IMR-90 (cell line): ENCODE results near the gene IFNG-AS1. TPM values are rescaled to one million over a fixed set of nuclear protein-coding genes. Genes with fewer than 3 reads are reported as not detected.

Experiments
- ATAC-seq: fragments of 200-7000 bp; cut with Tn5 transposase; 2 replicates; pipeline ENCODE4 v1.9.1; 2020; ENCODE audit warnings: low read depth, mild to moderate bottlenecking, moderate library complexity
- BruUV-seq: library from RNA; stranded (reverse); fragments of 400-500 nt; replicated peaks from 2 replicates; lab custom pipeline; 2021; lab: Mats Ljungman, UMichigan
- CTCF ChIA-PET: fragments of 300-600 bp; formaldehyde crosslinking; extraction: SDS; loops from one replicate; lab custom pipeline; 2021; ENCODE audit warnings: antibody characterized with exemption; lab: Yijun Ruan, JAX
- POLR2A ChIA-PET: fragments of 300-600 bp; sonication (Branson Sonifier 250); formaldehyde crosslinking; loops from one replicate; lab custom pipeline; 2022; ENCODE audit warnings: antibody characterized with exemption; ENCODE audit not compliant: unreplicated experiment; lab: Charles Lee
- DNase-seq: peaks from one replicate; pipeline ENCODE4 v3.0.0; 2013
- H2AFZ ChIP-seq: replicated peaks from 2 replicates; pipeline ENCODE3; 2013; ENCODE audit warnings: low read length, mild to moderate bottlenecking; ENCODE audit not compliant: poor library complexity
- H2AK5ac ChIP-seq: 2 replicates; pipeline ENCODE4 v1.6.1; 2013; ENCODE audit warnings: low read depth, low read length, inconsistent platforms
- H2AK9ac ChIP-seq: replicated peaks from 2 replicates; pipeline ENCODE3; 2013; ENCODE audit warnings: mild to moderate bottlenecking, low read depth, low read length, moderate library complexity; ENCODE audit not compliant: poor library complexity
- H2BK120ac ChIP-seq: 2 replicates; pipeline ENCODE4 v1.6.1; 2013; ENCODE audit warnings: low read depth, low read length, inconsistent platforms
- H2BK15ac ChIP-seq: 3 replicates; pipeline ENCODE4 v1.6.1; 2013; ENCODE audit warnings: low read depth, low read length, inconsistent platforms
- H2BK20ac ChIP-seq: 2 replicates; pipeline ENCODE4 v1.6.1; 2013; ENCODE audit warnings: low read depth, mild to moderate bottlenecking, inconsistent platforms, low read length, moderate library complexity
- H2BK5ac ChIP-seq: 2 replicates; pipeline ENCODE4 v1.6.1; 2013; ENCODE audit warnings: mild to moderate bottlenecking, low read depth, low read length, inconsistent platforms; ENCODE audit not compliant: poor library complexity, severe bottlenecking
- H3K14ac ChIP-seq: replicated peaks from 2 replicates; pipeline ENCODE4 v1.6.1; 2013; ENCODE audit warnings: low read depth, low read length, inconsistent platforms
- H3K18ac ChIP-seq: 2 replicates; pipeline ENCODE4 v1.6.1; 2013; ENCODE audit warnings: low read depth, low read length, control low read depth
- H3K23ac ChIP-seq: 2 replicates; pipeline ENCODE4 v1.6.1; 2013; ENCODE audit warnings: low read depth, low read length, inconsistent platforms
- H3K27ac ChIP-seq: 2 replicates; pipeline ENCODE4 v1.5.1; 2013; ENCODE audit warnings: mild to moderate bottlenecking, control low read depth, low read length; ENCODE audit not compliant: insufficient read depth
- H3K27me3 ChIP-seq: 2 replicates; pipeline ENCODE4 v1.6.1; 2013; ENCODE audit warnings: low read length; ENCODE audit not compliant: control insufficient read depth, insufficient read depth
- H3K36me3 ChIP-seq: 2 replicates; pipeline ENCODE4 v1.6.1; 2013; ENCODE audit warnings: low read length, mixed read lengths; ENCODE audit not compliant: control insufficient read depth, insufficient read depth
- H3K4ac ChIP-seq: 2 replicates; pipeline ENCODE4 v1.6.1; 2013; ENCODE audit warnings: low read depth, low read length, inconsistent platforms
- H3K4me1 ChIP-seq: 2 replicates; pipeline ENCODE4 v1.6.1; 2013; ENCODE audit warnings: low read length, mixed read lengths; ENCODE audit not compliant: control insufficient read depth, insufficient read depth
- H3K4me2 ChIP-seq: 2 replicates; pipeline ENCODE4 v1.6.1; 2013; ENCODE audit warnings: low read depth, mild to moderate bottlenecking, control low read depth, low read length, moderate library complexity
- H3K4me3 ChIP-seq: 2 replicates; pipeline ENCODE4 v1.5.1; 2013; ENCODE audit warnings: low read depth, mild to moderate bottlenecking, control low read depth, low read length, moderate library complexity; ENCODE audit not compliant: insufficient read depth
- H3K56ac ChIP-seq: 2 replicates; pipeline ENCODE4 v1.6.1; 2013; ENCODE audit warnings: low read length, inconsistent platforms; ENCODE audit not compliant: insufficient read depth; ENCODE audit errors: extremely low read depth
- H3K79me1 ChIP-seq, 2 experiments: 2 replicates each; pipeline ENCODE4 v1.6.1; 2013; ENCODE audit warnings: low read length in 2 of 2, inconsistent platforms in 1 of 2, low read depth in 1 of 2
- H3K9ac ChIP-seq: 2 replicates; pipeline ENCODE4 v1.6.1; 2013; ENCODE audit warnings: low read depth, low read length, control low read depth
- H3K9me1 ChIP-seq: 2 replicates; pipeline ENCODE4 v1.6.1; 2013; ENCODE audit warnings: low read length, inconsistent platforms; ENCODE audit not compliant: insufficient read depth
- H3K9me3 ChIP-seq: 2 replicates; pipeline ENCODE4 v1.6.1; 2013; ENCODE audit warnings: low read length; ENCODE audit not compliant: control insufficient read depth, insufficient read depth
- H4K20me1 ChIP-seq: 2 replicates; pipeline ENCODE4 v1.6.1; 2013; ENCODE audit warnings: low read length, inconsistent platforms; ENCODE audit not compliant: insufficient read depth
- H4K5ac ChIP-seq: 2 replicates; pipeline ENCODE4 v1.6.1; 2013; ENCODE audit warnings: mild to moderate bottlenecking, low read depth, low read length, control low read depth
- H4K8ac ChIP-seq, 2 experiments: 2 replicates each; pipeline ENCODE4 v1.6.1; 2013; ENCODE audit warnings: low read depth in 2 of 2, low read length in 2 of 2, control low read depth in 1 of 2, inconsistent platforms in 1 of 2
- H4K91ac ChIP-seq: 2 replicates; pipeline ENCODE4 v1.6.1; 2013; ENCODE audit warnings: low read depth, low read length, inconsistent platforms; ENCODE audit not compliant: insufficient read depth
- BHLHE40 ChIP-seq: fragments of 150-350 bp; IDR thresholded peaks from 2 replicates; pipeline ENCODE4 v1.6.1; 2016; ENCODE audit warnings: mild to moderate bottlenecking, low read depth, low read length
- CEBPB ChIP-seq: IDR thresholded peaks from 2 replicates; pipeline ENCODE4 v1.6.1; 2012; ENCODE audit warnings: low read depth, low read length, improper control_type of control experiment
- CHD1 ChIP-seq: IDR thresholded peaks from 2 replicates; pipeline ENCODE4 v1.6.1; 2012; ENCODE audit warnings: low read depth, low read length, improper control_type of control experiment
- ELK1 ChIP-seq: fragments of 150-350 bp; IDR thresholded peaks from 2 replicates; pipeline ENCODE4 v1.6.1; 2016; ENCODE audit warnings: low read depth, mild to moderate bottlenecking, low read length, moderate library complexity, borderline replicate concordance
- FOS ChIP-seq: fragments of 150-350 bp; IDR thresholded peaks from 2 replicates; pipeline ENCODE4 v1.6.1; 2016; ENCODE audit warnings: low read depth, low read length
- MAZ ChIP-seq: IDR thresholded peaks from 2 replicates; pipeline ENCODE4 v1.6.1; 2012; ENCODE audit warnings: low read depth, mild to moderate bottlenecking, low read length, improper control_type of control experiment, moderate library complexity, borderline replicate concordance
- MXI1 ChIP-seq: IDR thresholded peaks from 2 replicates; pipeline ENCODE4 v1.6.1; 2012; ENCODE audit warnings: low read depth, mild to moderate bottlenecking, low read length, moderate library complexity, borderline replicate concordance
- NFE2L2 ChIP-seq: fragments of 150-350 bp; IDR thresholded peaks from 2 replicates; pipeline ENCODE4 v1.6.1; 2016; ENCODE audit warnings: low read depth, mild to moderate bottlenecking, low read length
- POLR2A ChIP-seq: IDR thresholded peaks from 2 replicates; pipeline ENCODE4 v1.6.1; 2012; ENCODE audit warnings: mild to moderate bottlenecking, low read depth, low read length
- RAD21 ChIP-seq: IDR thresholded peaks from 2 replicates; pipeline ENCODE4 v1.6.1; 2012; ENCODE audit warnings: low read length, improper control_type of control experiment
- RCOR1 ChIP-seq: IDR thresholded peaks from 2 replicates; pipeline ENCODE4 v1.6.1; 2012; ENCODE audit warnings: mild to moderate bottlenecking, low read length, improper control_type of control experiment; ENCODE audit not compliant: insufficient replicate concordance
- RFX5 ChIP-seq: IDR thresholded peaks from 2 replicates; pipeline ENCODE4 v1.8.0; 2012; ENCODE audit warnings: low read depth, mild to moderate bottlenecking, low read length, moderate library complexity
- WGBS, 2 experiments: methylation state at CpG; one replicate each; pipeline versions ENCODE4 v1.1.5 to v1.1.7; 2013; ENCODE audit warnings: missing lambda C conversion rate in 2 of 2; ENCODE audit not compliant: insufficient read length in 1 of 2; ENCODE audit errors: extremely low coverage in 2 of 2; 5-methylcytosine and 5-hydroxymethylcytosine counted together
- dilution Hi-C: fragments of 300-500 bp; cut with HindIII; formaldehyde crosslinking; loops from one replicate; pipeline ENCODE4 v1.14.3; 2018; ENCODE audit warnings: low sequenced_read_pairs; ENCODE audit not compliant: unreplicated experiment
- in situ Hi-C: fragments of 300-500 bp; cut with MboI; formaldehyde crosslinking; loops from 3 replicates; pipeline ENCODE4 v1.14.3; 2019; ENCODE audit warnings: low sequenced_read_pairs, inconsistent platforms, mixed read lengths
- intact Hi-C: fragments of 100-400 bp; cut with micrococcal nuclease; formaldehyde crosslinking; loops from 2 replicates; pipeline ENCODE4 v1.10.0; 2022
- polyA plus RNA-seq, 3 experiments: library from polyadenylated mRNA; depleted of rRNA; stranded (reverse); fragments of >200 nt; gene quantifications; 2 replicates each; pipeline ENCODE4 v1.2.3, GENCODE V29; 2012; ENCODE audit warnings: low replicate concordance in 1 of 3
- total RNA-seq: library from RNA; depleted of rRNA; stranded (reverse); fragments of >200 nt; gene quantifications from 2 replicates; pipeline ENCODE4 v1.2.3, GENCODE V29; 2012
- TF ChIP-seq, protein P1 (sequence below): conservative IDR thresholded peaks from 2 replicates; pipeline ENCODE4 v1.5.1; 2012; ENCODE audit warnings: mild to moderate bottlenecking, low read depth, low read length, improper control_type of control experiment

The IFNG-AS1 gene
- total and polyA plus RNA-seq, 2 of the 4 experiments (the other 2 are of a cell fraction) = not detected

DNA sequence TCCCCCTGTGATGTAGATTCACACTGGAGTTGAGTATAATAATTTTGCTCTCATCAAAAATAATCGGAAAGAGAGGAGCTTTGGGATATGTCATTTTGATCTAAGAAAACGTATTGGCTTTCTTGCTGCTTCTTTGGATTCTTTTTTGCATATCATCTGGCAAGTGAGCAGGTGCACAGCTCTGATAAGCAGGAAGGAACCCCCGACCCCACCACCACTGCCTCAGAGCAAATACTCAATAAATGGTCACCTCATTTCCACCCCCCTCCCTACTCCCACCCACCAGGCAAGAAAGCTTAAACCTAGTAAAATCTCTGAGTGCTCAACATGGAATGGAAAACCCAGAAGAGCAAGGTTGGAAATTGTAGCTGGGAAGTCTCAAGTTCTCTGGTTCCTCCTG, 49.4 kb downstream of the IFNG-AS1 start:
- no peak overlapping the region for H3K4ac ChIP-seq
- no peak overlapping the region for H3K9ac ChIP-seq
- TF ChIP-seq CHD1 (no peak), RCOR1 (no peak), RAD21 (no peak), BHLHE40 (no peak), MXI1 (no peak), ELK1 (no peak), RFX5 (no peak), POLR2A (no peak), FOS (no peak), MAZ (no peak), CEBPB (no peak), NFE2L2 (no peak)
- TF ChIP-seq, protein P1, sequence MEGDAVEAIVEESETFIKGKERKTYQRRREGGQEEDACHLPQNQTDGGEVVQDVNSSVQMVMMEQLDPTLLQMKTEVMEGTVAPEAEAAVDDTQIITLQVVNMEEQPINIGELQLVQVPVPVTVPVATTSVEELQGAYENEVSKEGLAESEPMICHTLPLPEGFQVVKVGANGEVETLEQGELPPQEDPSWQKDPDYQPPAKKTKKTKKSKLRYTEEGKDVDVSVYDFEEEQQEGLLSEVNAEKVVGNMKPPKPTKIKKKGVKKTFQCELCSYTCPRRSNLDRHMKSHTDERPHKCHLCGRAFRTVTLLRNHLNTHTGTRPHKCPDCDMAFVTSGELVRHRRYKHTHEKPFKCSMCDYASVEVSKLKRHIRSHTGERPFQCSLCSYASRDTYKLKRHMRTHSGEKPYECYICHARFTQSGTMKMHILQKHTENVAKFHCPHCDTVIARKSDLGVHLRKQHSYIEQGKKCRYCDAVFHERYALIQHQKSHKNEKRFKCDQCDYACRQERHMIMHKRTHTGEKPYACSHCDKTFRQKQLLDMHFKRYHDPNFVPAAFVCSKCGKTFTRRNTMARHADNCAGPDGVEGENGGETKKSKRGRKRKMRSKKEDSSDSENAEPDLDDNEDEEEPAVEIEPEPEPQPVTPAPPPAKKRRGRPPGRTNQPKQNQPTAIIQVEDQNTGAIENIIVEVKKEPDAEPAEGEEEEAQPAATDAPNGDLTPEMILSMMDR = no peak
- no peak overlapping the region for H4K5ac ChIP-seq
- no peak overlapping the region for H4K91ac ChIP-seq
- H2BK15ac ChIP-seq = no peak overlapping the region
- ChIA-PET POLR2A (no interaction called here), CTCF (no interaction called here)
- in situ Hi-C loops (no loop called here), intact Hi-C loops (no loop called here), dilution Hi-C loops (no loop called here)
- no peak overlapping the region for H3K27ac ChIP-seq
- no peak overlapping the region for H3K4me2 ChIP-seq
- no peak overlapping the region for H4K8ac ChIP-seq
- ATAC-seq (no peak), DNase-seq (no peak)
- no peaks in the 10 kb centered on the region for H3K4me1 ChIP-seq
- no peak overlapping the region for H3K14ac ChIP-seq
- H3K9me1 ChIP-seq = no peaks in the 10 kb centered on the region
- no peak overlapping the region for H3K23ac ChIP-seq
- WGBS, 2 experiments = no CpG with 5 or more reads among the region's 3 CpGs
- H2BK20ac ChIP-seq = no peak overlapping the region
- H3K9me3 ChIP-seq = no peaks in the 10 kb centered on the region
- H2AK5ac ChIP-seq = no peak overlapping the region
- no peaks in the 10 kb centered on the region for H4K20me1 ChIP-seq
- H3K56ac ChIP-seq = no peak overlapping the region
- no peaks in the 10 kb centered on the region for H3K79me1 ChIP-seq
- H3K36me3 ChIP-seq = no peaks in the 10 kb centered on the region
- no peak overlapping the region for H2BK5ac ChIP-seq
- no peak overlapping the region for H2AFZ ChIP-seq
- H2AK9ac ChIP-seq = no peak overlapping the region
- no peak overlapping the region for H3K4me3 ChIP-seq
- no peak overlapping the region for H3K18ac ChIP-seq
- no TSS peak for BruUV-seq
- no peaks in the 10 kb centered on the region; the same call in 1 of the 2 replicates for H3K27me3 ChIP-seq
- H2BK120ac ChIP-seq = no peak overlapping the region
